ENCODE measurements around the gene CES1.
"Not testable (repeated sequence)": the region's sequence is repeated elsewhere in the genome, so short reads cannot be mapped to it uniquely, and the experiment has no call there.

Gene CES1

DNA sequence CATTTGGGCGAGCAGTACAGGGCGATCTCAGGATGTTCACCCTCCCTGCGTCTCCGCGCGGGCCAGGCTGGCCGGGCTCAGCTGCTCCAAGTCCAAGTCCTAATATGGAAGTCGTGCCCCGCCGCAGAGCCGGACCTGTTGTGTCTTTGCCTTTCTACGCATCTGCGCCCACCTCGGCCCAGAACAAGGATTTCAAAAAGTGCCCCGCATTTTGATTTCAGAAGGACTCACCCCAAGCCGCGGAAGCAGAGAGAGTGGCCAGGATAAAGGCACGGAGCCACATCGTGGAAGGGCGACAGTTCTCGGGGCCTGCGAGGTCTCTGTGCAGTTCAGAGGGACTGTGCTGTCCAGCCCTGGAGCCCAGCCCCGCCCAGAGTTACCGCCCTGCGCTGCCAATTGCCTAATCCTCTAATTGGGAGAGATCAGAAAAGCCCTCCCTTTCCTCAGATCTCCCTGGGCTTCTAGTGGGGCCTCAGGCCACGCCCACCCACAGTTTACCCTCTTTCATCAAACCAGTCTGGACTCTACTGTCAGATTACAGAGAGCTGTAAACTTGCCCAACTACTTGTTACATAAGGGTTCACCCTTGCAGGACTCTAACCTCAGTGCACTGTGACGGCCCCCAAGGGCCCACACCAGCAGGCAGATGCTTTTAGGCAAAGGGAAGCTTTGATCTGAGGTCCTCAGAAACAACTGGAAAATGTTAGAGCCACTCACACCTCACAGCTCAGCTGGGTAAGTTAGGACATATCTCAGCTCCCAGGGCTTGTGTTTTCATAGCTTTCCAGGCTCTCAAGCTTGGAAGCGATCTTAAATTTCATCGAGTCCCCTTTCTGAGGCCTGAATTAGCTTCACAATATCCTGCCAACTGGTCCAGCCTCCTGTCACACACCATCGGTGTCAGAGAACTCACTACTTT is at the start of gene CES1:
Gene CES1, minus strand, starts transcription at position 324 of the 919 bp plus-strand sequence. Its CDS starts 41 bp downstream, at position 283.
- DNase-seq: peak; percentile 82

DNA sequence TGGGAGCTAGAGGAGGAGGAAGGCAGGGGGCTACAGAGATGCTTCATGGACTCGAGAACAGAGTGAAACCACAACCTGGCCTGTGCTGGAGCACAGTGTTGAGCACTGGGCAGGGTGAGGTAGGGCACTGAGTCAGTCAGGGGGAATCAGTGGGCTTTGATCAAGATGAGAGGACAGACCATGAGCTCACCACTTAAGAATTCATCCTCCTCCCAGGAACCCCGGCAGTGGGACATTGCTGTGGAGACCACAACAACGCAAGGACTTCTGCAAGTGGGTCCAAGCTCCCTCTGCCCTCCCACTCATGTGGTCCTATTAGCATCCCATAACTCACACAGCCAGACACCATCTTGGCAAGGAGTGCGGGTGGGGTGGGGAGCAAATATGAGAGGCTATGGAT is 44.0 kb upstream of the CES1 start:
- peak; percentile 92 for DNase-seq

DNA sequence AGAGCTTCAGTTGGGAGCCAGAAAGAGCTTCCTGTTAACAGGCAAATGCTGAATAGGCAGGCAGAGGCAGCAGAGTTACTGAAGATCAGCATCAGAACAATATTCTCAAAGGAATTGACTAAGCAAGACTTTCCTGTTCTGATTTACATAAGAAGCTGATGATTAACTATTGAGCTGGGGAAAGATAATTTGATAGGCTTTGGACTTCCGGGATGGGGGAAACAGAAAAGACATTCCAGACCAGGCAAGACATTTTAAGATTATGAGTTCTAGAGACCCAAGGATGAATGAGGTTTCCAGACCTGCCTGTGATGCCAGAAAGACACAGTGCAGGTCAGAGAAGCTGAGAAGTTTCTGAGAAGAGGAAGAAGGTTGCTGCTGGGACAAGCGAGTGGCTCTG is 42.4 kb upstream of the CES1 start, which contains the start of gene CES5A:
Gene CES5A, minus strand, starts transcription at position 101 of the 400 bp plus-strand sequence. CDS start 152 bp downstream, outside the sequence.
- no peak for DNase-seq

DNA sequence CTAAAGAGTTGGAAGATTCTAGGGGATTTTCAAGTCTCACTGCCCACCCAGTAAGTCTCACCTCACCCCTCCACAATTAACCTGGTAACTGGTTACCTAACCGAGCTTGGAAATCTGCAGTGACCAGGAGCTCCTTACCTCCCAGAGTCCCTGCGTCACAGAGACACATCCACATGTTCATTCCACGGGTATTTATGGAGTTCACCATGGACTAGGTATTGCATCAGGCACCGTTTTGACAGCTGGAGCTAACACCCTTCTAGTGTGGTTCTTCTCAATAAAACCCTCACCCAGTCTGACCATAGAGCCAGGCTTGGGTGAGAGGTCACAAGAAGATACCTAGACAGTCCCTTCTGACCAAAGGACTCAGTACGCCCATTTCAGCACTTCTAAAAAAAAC is 40.2 kb upstream of the CES1 start:
- DNase-seq: peak; percentile 15

DNA sequence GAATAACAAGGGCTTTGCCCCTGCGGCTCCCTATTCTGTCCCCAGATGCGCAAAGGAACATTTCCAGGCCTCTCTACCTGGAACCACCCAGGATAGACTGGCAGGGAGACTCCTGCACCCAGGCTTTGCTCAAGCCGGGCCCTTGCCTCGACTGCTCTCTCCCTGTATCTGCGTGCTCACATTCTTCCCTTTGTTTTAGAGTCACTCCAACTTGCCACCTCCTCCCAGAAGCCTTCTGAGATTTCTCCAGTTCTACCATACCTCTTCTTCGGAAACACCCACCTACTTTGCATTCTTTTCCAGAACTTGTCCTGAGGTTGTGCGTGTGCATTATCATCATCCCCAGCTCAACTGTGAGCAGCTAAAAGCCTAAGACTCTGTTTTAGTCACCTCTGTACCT is 39.2 kb upstream of the CES1 start:
- DNase-seq: peak; percentile 12

DNA sequence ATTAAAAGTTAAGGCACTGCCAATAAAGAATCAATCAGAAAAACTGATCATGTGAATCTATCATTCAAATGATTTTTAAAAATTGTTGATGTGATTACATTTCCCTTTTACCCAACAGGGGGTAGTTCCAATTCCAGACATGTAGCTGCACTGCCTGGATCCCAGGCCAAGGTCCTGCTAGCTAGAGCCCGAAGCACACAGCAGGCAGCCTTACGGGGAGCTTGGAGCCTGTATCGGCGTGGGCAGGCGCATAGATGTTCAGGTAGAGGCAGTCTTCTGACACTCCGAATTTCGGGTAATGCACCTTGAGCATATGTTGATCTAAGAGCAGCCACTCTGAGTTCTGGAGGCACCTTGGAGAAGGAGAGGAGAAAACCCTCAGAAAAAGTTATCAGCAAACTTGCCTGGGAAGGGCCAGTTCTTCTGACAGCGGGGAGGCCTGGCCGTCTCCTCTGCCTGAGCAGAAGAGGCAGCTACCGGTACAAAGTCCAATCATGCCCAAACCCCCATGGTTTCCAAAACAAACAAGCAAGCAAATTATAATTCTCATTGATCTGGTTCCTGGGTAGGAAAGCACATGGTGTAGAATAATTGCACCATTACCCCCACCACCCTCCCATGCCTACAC is 38.6 kb upstream of the CES1 start:
- DNase-seq: peak; percentile 17

DNA sequence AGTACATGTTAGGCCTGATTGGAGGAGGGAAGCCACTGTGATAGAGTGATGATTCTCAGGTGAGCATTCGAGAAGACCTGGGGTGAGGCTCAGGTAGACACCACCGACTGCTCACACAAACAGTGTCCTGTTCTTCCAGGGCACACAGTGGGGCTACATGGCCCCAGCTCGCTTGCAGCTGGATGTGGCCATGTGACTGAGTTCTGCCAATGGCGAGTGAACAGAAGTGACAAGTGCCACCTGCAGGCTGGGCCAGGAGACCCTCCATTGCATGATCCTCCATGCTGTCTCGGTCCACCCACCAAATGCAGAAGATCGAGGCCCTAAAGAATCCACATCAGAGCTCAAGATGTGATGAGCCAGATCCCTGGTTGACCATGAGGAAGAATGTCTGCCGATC is 36.1 kb upstream of the CES1 start:
- DNase-seq: peak; percentile 41

DNA sequence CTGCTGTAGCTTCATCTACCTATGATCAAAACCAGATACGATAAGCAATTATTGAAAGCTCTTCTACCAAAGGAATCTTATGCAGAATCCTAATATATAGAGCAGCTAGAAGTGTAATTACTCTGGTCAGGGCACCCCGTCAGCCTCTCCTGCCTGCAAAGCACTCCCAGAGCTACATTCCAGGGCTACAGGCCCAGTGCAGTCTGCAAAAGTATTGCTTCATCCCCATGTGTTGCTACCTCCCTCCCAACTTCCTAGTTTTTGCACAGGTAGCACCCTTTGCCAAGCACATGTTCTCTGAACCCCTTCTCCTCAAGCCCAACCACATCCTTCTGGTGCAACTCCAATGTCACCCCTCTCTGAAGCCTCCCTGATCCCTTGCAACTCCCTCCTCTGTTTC is 35.2 kb upstream of the CES1 start:
- no peak for DNase-seq

DNA sequence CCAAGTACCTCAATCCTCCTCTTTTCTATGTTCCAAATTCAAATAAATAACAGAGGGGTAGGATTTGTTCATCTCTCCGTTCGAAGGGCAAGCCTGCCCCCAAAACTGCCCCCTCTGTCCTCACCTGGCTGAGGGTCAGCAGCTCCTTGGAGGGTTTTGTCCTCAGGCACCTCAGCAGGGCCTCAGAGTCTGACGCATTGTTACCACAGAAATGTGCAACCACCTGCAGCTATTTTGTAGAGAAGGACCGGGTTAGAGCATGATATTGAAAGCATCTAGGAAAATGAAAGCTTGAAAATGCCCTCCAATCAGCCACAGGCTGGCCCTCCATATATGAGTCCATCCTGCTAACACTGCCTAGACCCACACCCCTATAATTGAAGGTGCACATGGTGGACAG is 28.4 kb upstream of the CES1 start:
- DNase-seq: no peak

DNA sequence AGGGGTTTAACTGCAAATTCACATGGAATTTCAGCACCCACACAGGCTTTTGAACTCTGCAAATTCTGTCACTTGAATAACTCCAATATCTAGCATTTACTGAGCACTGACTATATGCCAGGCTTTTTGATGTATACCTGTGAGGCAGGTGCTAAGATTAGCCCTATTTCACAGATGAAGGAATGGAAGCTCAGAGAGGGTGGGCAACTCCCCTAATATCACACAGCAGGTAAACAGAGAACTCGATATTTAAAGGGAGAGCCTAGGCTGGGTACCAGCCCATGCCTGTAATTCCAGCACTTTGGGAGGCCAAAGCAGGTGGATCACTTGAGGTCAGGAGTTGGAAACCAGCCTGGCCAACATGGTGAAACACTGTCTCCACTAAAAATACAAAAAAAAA is 24.8 kb upstream of the CES1 start:
- DNase-seq: not testable (repeated sequence)

DNA sequence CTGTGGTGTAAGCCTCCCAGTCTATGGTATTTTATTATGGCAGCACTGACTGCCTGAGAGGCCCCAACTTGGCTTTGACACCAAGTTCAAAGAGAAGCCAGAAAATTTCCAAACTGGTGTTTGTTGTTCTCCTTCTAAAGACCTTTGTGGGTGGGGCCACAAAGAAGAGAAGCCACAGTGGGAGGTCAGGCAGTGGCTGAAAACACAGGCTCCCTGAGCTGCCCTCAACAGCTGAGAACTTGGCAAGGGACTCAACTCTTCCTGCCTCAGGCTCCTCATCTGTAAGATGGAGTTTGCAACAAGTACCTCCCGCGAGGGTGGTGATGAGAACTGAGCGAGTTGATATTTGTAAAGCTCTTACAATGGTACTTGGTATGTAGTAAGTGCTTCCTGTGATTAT is 24.1 kb upstream of the CES1 start:
- no peak for DNase-seq

DNA sequence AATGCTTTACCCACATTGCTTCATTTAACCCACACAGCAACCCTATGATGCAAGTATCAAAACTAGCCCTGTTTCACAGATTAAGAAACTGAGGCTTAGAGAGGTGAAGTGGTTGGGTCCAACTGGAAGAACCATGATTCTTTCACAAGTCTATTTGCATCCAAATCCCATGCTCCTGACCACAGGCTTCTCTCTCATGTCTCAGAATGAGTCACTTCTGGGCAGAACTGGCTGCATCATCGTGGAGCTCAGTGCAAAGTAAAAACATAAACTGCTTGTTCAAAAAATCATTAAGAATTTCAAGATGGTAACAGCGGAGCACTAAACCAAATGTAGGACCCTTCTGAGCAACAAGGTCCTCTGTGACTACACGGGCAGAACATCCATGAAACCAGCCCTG is 20.2 kb upstream of the CES1 start:
- DNase-seq: no peak

DNA sequence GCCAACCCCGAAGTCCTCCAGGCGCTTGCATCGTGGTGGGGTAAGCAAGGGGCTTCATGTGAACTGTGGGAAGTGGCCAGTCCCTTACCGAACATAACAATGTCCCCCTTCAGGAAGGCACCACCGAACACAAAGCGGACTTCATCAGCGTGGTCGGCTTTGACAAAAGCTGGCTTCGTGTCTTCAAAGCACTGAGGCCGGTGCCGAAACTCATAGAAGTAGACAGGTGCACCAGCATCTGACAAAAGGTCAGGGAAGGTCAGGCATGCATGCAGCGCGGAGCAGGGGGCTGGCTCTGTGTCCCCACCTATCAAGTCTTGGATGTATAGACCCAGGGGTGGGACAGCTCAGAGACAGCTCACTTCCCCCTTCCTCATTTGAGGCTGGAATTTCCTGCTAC is 16.6 kb upstream of the CES1 start:
- DNase-seq: peak; percentile 45

DNA sequence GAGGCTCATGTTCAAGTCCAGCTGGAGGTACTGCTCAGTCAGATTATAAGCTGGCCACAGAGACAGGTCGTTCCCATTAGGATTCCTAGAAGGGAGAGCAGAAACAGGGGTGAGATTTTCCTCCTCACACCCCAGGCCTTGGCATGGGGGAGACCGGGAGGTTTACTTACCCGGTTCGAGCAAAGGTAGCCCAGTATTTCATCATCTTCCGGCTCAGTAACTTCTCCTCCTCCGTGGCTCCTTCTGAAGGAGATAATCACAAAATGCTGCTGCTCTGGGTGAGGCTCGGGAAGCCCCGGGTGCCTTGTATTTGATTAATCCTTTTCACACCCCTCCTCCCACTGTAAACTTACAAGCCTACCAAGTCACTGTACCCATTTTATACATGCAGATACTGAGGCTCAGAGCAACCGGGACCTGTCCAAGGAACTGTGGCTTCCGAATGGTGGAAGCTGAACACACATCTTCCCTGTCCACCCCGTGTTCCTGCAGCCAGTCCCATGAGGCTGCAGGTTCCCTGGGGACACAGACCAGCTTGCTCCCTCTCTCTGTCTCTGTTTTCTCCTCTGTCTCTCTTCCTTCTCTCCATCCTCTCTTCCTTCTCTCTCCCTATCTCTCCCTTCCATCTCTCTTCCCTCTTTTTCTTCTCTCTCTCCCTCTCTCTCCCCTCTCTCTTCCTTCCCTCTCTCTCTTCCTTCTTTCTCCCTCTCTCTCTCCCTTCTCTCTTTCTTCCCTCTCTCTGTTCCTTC is 13.9 kb upstream of the CES1 start:
- peak; percentile 30 for DNase-seq

DNA sequence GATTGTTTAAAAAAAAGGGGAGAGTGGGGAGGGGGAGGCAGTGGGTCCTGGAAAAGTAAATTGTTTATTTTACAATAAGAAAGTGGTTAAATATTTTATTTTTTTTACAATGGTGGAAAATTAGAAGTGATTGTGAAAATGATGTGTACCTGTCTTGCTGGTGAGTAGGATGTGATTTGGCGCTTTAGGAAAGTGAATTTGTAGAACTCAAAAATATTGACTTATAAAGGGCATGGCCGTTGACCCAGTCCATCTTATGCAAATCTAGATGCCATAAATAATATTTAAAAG is 10.2 kb upstream of the CES1 start:
- no peak for DNase-seq

DNA sequence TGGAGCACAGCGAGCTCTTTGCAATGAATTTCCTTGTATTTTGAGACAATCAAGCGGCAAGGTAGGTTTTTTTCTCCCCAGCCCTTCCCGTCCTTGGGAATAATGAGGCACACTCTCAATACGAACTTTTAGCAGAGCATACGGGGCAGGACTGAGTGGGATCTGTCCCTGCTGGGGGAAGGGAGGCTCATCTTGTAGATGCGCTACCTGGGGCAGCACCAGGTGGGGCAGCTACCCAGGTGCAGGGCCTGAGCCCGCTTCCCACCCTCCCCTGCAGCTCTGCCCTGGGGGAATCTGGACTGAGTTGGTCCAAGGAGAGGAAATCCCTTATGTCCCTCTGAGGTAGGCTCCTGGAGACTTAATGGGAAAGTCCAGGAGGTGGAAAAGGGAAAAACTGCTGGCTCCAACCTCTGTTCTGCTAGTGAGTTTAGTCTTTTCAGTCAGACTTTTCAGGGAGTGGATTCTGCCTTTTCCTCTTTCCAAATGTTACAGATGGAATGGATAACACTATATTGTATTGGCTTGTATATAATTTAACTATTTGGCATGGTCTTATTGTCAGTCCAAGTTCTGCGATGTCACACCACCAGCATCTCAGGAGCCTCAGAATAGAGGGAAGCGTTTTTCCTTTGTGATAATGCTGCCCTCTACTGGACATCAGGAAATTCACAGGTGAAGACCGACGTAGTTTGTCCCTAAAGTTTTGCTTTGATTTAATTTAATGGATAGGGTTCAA is 9.6 kb upstream of the CES1 start:
- no peak for DNase-seq

DNA sequence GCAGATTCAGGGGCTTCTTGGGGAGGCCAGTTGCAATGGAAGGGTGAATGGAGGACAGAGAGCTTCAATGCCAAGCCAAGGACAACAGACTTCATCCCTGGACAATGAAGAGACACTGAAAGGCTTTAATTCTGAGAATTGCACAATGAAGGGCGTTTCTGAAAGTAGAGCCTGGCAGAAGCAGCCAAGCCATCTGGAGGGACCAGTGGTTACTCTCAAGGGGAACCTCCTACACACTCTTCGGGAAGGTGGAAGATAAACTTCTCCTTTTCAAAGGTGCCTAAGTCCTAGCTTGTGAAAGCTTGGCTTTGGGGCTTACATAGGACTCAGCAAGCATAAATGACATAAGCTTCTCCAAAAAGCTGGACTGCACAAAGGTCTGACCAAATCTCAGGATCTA is 6.2 kb upstream of the CES1 start:
- DNase-seq: peak; percentile 18

DNA sequence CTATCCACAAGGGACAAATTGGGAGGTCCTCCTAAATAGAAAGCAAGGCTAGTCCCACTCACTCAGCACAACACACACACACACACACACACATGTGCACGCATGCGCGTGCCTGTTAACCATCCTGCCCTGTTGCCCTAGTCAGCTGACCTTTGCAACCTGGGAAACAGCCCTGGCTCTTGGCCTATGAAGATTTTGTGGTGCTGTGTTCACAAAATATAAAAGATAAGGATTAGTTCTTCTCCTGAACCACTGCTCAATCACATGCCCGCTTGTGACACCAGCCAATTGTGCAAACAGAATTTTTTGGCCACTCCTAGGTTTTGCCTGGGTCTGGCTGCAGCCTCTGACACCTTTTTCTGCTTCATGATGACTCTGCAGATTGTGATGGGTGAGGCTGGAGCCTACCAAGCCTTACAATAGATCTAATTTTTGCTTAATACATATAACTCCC is 3.3 kb upstream of the CES1 start:
- DNase-seq: no peak

DNA sequence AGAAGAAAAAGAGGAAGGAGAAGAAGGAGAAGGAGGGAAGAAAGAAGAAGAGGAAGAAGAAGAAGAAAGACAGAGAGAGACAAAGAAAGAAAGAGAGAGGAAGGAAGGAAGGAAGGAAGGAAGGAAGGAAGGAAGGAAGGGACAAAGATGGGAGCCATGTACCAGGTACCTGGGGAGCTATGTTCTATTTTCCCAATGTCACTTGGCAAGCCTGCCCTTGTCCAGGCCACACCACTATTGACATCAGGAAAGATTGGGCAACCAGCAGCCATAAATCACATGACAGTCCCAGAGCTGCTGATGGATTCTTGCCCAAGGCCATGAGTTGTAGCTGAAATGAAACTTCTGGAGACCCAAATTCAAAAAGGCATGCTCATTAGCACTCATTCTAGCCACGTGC is 2.7 kb upstream of the CES1 start:
- DNase-seq: no peak

DNA sequence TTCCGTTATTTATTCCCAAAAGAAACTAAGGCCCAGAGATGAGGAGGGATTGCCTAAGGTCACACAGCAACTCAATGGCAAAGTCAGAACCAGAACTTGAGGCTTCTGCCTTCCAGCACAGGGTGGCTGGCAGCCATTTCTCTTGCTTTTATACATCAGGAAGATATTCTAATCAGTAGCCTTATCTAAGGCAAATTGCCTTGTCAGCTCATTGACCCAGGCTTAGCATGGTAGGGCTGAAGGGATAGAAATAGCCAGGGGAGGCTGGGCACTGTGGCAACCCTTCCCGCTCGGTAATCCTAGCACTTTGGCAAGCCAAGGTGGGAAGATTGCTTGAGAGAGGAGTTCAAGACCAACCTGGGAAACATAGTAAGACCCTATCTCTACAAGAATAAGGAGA is 2.3 kb upstream of the CES1 start:
- not testable (repeated sequence) for DNase-seq

DNA sequence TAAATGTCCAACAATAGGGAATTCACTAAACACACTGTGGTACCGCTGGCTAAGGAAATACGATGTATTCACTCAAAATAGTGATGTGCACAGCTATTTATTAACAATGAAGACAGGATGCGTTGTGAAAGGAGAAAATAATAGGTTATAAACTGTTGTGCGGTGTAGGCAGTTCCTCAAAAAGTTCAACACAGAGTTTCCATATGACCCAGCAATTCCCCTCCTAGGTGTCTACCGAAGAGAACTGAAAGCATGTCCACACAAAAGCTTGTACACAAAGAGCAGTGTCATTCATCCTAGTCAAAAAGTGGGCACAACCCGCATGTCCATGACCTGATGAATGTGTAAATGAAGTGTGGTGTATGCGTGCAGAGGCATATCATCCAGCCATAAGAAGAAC is 1.2 kb upstream of the CES1 start:
- DNase-seq: no peak

DNA sequence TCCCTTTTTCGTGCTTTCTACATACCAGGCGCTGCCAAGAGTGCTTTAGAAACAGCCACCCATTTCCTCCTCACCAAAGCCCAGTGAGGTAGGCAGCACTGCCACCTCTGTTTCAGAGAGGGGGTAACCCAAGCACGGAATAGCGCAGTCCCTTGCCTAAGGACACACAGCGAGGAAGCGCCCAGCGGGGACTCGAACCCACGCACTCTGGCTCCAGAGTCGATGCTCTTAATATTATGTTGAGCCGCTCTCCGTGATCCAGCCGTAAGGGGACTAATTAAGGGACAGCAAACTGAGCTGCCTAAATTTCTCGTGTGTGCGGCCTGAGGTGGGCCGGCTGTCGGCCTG is 497 bp downstream of the CES1 start:
- DNase-seq: no peak

DNA sequence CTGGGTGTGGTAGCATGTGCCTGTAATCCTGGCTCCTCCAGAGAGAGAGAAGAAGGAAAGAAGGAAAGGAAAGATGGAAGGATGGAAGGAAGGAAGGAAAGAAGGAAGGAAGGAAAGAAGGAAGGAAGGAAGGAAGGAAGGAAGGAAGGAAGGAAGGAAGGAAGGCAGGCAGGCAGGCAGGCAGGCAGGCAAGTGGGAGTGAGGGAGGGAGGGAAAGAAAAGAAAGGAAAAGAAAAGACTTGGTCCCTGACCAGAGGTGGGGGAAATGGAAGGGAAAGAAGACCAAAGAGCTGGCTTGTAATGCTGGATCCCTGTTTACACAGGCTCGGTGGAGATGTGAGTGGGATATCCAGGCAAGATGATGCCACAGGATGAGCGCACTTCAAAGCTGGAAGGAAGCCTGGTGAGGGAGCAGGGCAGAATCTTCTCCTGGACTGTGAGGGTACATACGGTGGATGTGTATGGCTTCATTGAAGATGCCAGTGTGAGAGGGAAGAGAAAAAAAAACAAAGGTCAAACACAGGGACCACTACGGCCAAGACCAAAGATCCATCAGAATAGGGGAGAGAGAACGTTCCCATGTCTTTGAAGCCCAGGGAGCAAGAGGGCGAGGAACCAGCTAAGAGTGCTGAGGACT is 2.1 kb downstream of the CES1 start:
- no peak for DNase-seq

Data from islet precursor cell (in vitro differentiated cells).